Endometrial microvascular endothelial cells (primary cell): ENCODE results near the gene MAT2A. TPM values are rescaled to one million over a fixed set of nuclear protein-coding genes. Genes with fewer than 3 reads are reported as not detected.

Experiments
- in situ Hi-C: cut with HindIII; loops from 2 replicates; pipeline ENCODE4 v1.10.0; 2017; ENCODE audit warnings: low sequenced_read_pairs, low pct_unique_long_range_greater_than_20kb; ENCODE audit errors: inconsistent ontology term
- total RNA-seq: library from RNA; depleted of rRNA; stranded (reverse); fragments of >200 nt; gene quantifications from one replicate; pipeline ENCODE4 v1.2.3, GENCODE V29; 2015; ENCODE audit errors: inconsistent ontology term

MAT2A gene
- total RNA-seq, 1 donor from 2014 or later = 179 TPM

DNA sequence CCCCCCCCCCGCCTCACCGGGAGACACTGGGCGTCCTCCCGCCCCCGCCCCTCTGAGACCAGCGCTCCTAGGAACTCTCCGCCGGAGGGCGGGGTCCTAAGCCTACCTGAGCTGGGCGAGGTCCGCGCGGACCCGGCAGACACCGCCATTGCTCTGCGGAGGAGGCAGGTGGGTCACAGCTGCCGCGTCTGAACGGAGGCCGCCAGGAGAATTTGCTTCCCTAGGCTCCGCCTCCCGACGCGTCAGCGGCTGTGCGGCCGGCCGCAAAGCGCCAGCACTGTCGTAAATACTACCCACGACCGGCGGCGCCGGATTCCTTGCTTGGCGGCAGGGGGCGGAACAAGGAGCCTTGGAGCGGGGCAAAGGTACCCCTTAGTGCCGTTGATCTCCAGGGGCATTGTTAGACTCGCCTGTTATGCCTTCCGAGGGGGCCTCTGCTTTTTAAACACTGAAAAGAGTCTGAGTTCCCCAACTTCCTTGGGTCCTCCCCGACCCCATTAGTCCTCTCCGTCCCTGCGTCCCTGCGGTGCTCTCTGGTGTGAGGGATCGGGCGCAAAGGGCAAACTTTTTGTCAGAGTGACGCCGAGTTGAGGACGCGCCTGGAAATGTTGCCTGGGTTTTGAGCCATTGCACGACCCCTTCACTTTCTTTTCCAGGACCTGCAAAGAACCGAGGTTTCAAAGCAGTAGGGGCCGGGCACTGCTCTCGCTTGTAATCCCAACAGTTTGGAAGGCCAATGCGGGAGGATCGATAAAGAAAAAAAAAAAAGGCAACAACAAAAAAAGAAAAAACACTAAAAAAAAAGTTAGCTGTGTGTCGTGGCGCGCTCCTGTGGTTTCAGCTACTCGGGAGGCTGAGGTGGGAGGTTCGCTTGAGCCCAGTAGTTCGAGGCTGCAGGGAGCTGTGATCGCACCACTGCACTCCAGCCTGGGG is 22.6 kb downstream of the MAT2A start, which contains the start of gene GGCX:
Gene GGCX (minus strand): TSS at position 214 of the 933 bp plus-strand sequence. CDS start 65 bp downstream, at position 149.
- in situ Hi-C loops = no loop called here

DNA sequence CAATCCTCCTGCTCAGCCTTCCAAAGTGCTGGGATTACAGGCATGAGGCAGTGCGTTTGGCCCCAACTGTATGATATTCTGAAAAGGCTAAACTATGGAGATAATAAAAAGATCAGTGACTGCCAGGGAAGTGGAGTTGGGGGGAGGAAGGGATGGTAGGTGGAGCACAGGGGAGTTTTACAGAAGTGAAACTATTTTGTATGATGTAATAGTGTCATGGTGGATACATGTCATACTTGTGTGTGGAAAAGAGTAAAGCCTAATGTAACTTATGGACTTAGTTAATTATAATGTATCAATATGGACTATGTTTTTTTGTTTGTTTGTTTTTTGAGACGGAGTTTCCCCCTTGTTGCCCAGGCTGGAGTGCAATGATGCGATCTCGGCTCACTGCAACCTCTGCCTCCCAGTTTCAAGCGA is 25.2 kb downstream of the MAT2A start:
- in situ Hi-C loops = no loop called here

DNA sequence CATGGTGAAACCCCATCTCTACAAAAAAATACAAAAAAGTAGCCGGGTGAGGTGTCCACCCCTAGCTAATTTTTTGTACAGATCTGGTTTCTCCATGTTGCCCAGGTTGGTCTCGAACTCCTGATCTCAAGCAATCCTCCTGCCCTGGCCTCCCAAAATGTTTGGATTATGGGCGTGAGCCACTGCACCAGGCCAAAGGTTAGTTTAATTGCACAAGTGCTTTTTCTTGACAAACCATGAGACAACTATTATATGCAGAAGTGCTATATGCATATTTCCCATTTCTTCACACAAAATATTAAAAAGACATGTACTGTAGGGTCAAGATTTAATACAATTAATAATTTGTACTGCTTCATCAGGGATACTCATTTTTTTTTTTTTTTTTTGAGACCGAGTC is 27.3 kb downstream of the MAT2A start:
- in situ Hi-C loops = no loop called here

DNA sequence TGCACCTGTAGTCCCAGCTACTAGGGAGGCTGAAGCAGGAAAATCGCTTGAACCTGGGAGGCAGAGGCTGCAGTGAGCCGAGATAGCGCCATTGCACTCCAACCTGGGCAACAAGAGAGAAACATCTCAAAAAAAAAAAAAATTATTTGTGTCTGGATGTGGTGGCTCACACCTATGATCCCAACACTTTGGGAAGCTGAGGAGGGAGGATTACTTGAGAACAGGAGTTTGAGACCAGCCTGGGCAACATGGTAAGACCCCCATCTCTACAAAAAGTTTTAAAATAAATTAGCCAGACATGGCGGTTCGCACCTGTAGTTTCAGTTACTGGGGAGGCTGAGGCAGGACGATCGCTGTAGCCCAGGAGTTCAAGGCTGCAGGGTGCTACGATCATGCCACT is 36.8 kb downstream of the MAT2A start:
- in situ Hi-C loops = no loop called here

DNA sequence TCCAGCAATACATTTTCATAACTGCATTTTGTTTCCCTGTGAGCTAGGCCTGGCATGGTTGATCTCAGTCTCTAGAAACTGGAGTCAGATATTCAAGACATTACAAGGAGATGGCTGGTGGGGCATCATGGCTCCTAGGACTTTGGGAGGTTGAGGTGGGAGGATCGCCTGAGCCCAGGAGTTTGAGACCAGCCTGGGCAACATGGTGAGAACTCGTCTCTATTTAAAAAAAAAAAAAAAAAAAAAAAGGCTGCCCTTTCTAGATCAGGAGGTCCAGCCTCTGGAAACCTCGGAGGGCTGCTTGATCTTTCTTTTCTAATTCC is 38.1 kb downstream of the MAT2A start:
- in situ Hi-C loops = no loop called here

DNA sequence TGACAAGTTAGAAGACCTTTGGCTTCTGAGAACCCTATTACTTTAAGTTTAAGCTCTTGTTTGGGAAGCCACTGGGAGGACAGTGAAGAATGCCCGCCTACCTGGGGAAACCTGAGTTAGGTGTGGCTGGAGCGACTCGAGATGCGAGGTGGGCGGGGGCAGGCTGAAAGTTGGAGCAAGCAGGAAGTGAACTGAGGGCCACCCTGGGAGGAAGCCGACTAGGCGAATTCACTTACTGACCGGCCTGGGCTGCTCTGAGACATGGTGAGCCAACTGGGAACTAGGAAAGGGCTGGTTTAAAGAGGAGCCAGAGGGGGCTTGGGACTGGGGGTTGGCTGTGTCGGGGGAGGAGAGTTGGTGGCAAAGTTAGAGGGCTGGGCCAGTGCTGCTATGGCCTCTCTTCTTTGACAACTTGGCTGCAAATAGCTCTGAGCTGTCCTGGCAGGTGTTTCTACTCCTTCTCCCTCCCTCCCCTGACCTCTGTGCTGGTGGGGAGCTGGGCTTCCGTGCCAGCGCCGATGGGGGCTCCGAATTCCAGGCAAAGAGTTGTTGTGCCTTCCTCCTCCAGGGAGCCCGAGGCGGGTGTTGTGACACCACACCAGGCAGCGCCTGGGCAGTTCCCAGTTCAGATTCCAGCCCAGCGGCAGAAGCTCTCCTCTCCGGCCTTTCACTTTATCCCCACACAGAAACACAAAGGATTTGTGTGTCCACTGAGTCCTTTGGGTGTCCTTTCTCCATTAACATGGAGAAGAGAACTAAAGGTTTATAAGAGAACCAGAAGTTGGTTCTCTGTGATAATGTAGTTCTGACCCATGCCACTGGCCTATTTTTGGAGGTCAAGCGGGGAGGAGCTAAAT is 38.6 kb downstream of the MAT2A start, which contains the start of gene VAMP8:
Gene VAMP8 (plus strand): TSS at position 201 of the 857 bp plus-strand sequence. CDS start 61 bp downstream, at position 262.
- in situ Hi-C loops = no loop called here

DNA sequence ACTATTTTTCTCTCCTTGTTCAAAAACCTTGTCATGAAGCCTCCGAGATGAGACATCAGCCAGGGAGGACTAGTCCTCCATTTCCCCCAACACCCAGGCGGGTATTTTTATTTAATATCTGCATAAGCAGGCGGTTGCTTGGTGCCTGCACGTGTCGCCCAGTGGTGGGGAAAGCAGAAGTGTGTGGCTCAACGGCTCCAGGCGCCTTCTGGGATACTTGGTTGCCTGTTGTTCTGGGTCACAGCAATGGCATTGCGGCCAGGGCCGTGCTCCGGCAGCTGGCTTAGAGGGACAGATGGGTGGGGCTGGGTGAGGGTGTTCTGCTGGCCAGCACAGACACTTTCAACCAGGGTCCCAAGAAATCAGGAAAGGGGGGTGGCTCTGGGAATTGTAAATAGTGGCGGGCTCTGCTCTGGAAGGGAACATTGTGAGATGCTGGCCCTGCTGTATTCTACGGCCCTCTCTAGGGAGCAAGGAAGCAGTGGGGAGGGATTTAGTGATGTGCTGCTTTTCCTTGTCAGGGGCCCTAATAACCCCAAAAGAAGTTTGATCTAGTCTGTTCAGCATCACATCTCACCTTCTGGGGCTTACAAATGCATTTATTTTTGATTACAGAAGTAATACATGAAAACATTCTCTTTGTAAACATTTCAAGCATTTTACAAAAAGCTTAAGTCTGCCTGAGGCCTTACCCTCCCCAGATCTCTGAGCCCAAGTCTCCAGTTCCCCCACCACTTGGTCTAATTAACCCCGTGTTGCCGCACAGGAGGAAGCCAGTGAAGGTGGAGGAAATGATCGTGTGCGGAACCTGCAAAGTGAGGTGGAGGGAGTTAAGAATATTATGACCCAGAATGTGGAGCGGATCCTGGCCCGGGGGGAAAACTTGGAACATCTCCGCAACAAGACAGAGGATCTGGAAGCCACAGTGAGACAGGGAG is 39.5 kb downstream of the MAT2A start:
- in situ Hi-C loops = no loop called here

DNA sequence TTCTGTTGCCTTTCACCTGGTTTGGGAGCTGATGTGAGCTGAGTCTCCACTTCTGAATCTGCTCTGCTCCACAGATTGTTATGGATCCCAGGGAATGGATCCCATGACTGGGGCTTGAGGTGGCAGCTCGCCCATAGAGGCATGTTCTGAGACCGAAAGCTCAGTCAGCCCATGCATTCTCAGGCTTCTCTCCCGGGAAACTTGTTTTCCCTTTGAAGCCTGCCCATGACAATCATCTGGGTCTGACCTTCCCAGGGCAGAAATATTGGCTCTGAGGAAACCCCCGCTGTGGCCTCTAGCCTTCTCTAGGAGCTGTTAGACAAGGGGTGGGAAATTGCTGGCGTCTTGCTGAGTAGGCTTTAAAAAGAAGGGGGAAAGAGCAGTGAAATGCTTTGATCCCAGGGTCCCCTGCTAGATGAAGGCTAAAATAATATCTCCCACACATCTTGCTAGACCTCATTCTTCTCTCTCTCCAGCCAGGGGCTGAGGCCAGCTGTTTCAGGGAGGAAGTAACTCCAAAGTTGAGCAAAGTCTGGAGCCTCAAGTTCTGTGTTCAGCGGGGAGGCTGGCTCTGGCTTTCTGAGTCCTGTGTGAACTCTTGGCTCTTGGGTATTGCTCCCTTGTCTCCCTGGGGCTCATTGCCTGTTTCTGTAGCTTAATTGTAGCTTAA is 40.4 kb downstream of the MAT2A start:
- in situ Hi-C loops = no loop called here

DNA sequence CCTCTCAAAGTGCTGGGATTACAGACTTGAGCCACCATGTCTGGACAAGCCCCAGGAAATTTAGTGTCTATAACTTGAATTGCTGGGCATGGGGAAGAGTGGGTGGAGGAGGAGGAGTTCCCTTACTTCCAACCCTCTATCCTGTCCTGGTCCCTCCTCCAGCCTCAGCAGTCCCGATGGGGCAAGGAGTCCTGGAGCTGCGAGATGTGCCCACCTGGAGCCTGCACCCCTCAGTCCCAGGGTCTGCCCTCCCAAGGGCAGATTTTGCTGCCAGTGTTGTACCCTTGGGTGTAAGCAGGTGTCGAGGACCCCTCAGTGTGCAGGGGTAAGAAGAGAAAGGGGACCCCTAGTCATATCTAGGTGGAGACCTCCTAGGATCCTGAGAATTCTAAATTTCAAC is 41.2 kb downstream of the MAT2A start:
- in situ Hi-C loops = no loop called here

DNA sequence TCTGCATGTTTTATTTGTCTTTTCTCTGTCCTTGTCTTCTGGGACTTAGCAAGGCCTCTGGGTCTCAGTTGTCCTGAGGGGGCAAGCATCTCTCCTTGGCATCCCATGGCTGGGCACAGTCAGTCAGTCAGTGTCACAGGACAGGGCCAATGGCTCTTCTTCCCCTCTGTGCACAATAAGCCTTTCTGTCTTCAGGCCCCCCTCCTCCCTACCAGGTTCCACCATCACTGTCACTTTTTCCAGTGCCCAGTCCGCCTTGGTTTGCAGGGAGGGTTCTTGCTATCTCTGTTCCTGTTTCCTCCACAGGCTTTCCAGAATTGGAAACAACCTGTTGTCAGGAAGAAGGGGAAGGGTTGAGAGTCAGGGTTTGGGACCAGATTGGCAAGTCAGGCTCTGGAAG is 43.5 kb downstream of the MAT2A start:
- in situ Hi-C loops = no loop called here

DNA sequence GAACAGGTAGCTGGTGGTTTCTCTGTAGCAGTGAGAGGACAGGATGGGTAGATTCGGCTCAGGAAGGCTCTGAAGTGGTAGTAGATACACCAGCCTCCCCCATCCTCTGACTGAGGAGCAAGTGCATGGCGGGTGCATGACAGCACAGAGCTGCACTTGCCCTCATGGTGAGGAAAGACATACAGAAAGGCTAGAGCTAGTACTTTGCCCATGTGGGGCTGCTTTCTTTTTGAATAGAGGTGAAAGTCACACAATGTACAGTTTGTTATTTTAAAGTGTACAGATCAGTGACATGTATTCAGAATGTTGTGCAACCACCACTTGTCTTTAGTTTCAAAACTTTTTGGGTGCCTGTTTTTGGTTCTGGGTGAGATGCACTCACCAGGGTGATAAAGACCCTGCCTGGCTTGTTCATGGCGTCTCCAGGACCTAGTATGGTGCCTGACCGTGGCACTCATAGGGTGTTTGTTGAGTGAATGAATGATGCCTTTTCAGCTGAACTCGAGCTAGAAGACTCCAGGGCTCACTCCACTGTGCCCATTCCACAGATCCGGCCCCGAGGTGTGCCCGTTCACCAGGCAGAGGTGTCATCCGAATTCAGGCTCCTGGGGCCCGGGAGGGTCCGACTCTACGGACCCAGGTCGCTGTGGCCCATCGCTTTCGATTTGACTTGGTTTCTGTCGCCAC is 44.8 kb downstream of the MAT2A start:
- in situ Hi-C loops = no loop called here

DNA sequence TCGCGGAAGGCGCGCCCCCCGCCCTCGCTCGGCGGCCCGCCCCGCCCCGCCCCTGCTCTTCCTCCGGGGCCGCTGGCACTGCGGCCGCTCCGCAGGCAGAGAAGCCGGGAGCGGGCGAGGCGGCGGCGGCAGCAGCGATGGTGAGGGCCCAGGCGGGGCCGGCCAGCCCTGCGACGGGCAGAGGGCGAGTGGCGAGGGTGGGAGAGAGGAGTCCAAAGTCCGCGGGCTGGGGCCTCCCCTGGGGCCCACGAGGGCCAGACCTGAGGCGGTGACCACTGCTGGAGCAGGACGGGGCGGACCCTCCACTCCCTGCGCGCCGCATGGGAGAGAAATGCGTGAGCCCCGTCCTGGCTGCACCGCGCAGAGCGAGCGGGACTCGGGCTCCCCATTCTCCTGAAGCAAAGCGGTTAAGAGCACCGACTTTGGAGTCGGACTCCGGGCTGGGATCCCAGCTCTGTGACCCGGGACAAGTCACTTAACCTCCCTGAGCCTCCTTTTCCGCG is 45.4 kb downstream of the MAT2A start, which contains the start of gene VAMP5:
Gene VAMP5 (plus strand): TSS at position 78 of the 503 bp plus-strand sequence. CDS start 60 bp downstream, at position 138.
- in situ Hi-C loops = no loop called here

DNA sequence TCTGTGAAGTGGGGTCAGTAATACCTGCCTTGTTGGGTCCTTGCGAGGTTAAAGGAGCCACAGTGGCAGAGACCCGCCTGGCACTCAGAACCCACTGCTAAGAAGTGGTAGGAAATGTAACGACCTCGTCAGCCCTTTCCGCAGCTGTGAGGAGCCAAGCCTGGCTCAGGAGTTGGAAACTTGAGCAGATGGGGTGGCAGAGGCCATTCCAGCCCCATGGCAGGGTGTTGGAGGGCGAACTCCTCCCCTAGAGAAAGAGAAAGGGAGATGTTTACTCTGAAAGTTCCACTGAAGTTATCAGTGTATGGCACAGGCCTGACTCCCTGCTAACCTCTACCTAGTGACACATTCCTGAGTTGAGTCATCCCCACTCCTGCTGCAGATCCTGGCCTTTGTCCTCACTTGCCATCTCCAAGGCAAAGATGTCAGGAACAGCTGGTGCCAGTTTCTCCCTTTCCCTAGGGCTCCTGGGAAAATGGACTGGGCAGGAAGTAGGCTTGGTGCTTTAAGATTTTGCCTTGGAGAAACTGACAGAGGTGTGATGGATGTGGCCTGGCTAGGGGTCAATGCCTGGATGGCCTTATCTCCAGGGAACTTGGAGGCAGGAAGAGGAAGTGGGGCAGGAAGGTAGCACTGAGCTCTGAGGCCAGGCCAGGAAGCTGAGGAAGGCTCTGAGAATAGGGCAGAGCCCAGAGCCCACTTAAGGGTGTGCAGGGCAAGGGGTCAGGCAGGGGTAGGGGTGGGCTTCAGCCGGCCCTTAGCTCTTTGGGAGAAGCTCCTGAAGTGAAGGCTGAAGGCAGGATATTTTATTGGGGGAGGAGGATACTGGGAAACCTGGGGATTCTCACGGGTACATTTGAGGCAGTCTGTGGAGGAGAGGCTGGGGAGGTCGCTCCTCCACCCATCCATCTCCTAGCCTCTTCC is 46.2 kb downstream of the MAT2A start:
- in situ Hi-C loops = no loop called here

DNA sequence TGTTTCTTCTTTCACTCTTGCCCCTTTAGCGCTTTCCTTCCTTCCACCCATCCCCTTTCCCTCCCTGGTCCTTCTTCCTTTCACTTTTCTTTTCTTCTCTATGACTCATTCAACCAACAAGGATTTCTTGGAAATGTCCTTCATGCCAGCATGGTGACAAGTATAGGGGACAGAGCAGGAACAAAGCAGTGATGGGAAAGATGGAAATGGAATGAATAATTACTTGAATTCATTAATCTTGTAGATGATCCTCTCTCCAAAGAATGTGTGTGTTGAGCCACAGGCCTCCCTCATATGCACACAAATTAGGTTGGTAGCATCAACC is 46.8 kb downstream of the MAT2A start:
- in situ Hi-C loops = no loop called here

DNA sequence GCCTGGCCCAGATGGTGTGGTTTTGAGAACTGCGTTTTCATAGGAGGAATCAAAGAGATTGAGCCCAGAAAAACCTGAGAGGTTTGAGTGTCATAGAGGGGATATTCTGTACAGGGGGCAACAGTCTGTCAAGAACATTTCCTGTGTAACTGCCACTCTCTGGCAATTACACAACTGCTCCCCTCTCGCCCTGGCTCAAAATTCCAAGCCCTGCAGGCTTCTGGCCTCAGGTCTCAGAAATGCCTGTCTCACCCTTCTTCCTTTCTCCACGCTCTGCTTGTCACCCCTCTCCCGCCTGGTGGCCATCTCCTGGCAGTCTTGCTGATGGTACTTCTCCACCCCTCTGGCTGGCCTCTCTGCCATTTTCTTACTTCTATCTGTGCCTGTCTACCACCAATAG is 49.3 kb downstream of the MAT2A start:
- in situ Hi-C loops = no loop called here

DNA sequence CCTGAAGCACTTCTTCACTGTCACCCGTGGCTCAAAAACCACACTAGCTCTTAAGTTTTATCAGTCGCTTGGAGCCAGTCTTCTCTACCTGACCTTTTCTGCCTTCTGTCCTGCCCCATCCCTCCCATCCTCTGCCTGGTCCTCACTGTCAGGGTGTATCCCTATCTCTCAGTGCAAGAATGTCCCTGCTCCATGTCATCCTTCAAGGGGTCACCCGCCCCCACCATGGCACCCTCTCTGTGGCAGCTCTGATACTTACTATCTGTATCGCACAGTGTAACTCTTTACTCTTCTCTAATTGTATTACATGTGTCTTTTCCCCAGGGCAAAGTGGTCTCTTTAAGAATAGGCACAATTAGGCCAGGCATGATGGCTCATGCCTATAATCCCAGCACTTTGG is 49.7 kb downstream of the MAT2A start:
- in situ Hi-C loops = no loop called here

DNA sequence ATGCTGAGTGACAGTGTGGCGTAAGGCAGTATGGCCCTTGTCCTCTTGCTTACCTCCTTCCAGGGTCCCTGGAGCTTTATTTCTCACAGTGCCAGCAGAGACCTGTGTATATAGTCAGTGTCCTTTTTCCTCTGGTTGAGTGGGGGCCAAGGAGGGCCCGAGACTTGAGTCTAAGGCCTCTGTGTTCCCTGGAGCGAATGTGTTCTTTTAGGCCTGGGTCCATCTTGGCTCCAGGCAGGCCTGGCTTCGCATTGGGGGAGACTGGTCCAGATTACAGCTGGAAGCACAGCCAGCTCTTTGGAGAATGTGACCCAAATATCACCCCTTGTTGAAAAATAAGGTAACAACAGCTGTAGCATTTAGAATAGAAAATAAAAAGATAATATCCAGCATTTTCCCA is 50.2 kb downstream of the MAT2A start:
- in situ Hi-C loops = no loop called here
